ENCODE results near the gene C5orf52. TPM values are rescaled to one million over a fixed set of nuclear protein-coding genes. Genes with fewer than 3 reads are reported as not detected.

The C5orf52 gene
- total RNA-seq, 1 experiment from 2014 or later = not detected

DNA sequence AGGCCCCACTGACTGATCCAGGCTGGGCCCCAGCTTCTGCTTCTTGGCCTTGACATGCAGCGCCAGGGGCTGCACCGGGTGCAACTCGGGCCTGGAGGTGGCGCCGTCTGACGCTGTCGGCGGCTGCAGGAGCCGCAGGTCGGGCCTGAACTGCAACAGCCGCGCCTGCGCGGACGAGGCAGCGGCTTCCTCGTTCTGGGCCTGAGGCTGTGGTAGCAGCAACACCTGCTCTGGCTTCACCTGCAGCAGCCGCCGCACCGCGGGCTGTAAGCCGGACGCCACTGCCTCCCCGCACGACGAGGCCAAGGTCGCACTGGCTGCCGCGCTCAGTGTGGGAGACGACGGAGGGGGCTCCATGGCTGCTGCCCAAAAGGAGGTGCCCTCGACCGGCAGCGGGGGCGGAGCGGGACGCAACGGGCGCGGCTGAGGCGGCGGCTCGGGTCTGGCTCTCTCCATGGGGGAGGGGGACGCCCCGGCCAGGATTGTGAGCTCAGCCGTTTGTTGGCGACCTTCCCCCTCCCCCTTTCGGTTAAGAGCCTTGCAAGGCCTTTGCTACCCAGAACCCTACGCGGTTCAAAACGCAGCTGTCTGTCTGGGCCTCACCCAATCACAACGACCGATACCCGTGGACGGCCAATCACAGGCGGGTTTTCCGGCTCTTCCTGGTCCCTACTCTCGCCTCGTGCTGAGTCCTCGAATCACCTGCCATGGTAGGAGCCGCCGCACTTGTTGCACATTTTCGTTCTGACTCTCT, 19.5 kb upstream of the C5orf52 start (continued):
- TF ChIP-seq, protein P1, sequence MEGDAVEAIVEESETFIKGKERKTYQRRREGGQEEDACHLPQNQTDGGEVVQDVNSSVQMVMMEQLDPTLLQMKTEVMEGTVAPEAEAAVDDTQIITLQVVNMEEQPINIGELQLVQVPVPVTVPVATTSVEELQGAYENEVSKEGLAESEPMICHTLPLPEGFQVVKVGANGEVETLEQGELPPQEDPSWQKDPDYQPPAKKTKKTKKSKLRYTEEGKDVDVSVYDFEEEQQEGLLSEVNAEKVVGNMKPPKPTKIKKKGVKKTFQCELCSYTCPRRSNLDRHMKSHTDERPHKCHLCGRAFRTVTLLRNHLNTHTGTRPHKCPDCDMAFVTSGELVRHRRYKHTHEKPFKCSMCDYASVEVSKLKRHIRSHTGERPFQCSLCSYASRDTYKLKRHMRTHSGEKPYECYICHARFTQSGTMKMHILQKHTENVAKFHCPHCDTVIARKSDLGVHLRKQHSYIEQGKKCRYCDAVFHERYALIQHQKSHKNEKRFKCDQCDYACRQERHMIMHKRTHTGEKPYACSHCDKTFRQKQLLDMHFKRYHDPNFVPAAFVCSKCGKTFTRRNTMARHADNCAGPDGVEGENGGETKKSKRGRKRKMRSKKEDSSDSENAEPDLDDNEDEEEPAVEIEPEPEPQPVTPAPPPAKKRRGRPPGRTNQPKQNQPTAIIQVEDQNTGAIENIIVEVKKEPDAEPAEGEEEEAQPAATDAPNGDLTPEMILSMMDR (IDR thresholded peaks at IDR 0.05) = no peak
- TF ChIP-seq, protein P2, sequence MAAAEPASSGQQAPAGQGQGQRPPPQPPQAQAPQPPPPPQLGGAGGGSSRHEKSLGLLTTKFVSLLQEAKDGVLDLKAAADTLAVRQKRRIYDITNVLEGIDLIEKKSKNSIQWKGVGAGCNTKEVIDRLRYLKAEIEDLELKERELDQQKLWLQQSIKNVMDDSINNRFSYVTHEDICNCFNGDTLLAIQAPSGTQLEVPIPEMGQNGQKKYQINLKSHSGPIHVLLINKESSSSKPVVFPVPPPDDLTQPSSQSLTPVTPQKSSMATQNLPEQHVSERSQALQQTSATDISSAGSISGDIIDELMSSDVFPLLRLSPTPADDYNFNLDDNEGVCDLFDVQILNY (CRISPR knock-in tag; IDR thresholded peaks at IDR 0.05) = peak; percentile 92
- TF ChIP-seq IRF2 (CRISPR knock-in tag; IDR thresholded peaks at IDR 0.05; ENCODE audit: borderline replicate concordance, low read depth) = no peak
- TF ChIP-seq SMAD3 (CRISPR knock-in tag; IDR thresholded peaks at IDR 0.05; ENCODE audit: borderline replicate concordance) = peak; percentile 80
- TF ChIP-seq, protein P3, sequence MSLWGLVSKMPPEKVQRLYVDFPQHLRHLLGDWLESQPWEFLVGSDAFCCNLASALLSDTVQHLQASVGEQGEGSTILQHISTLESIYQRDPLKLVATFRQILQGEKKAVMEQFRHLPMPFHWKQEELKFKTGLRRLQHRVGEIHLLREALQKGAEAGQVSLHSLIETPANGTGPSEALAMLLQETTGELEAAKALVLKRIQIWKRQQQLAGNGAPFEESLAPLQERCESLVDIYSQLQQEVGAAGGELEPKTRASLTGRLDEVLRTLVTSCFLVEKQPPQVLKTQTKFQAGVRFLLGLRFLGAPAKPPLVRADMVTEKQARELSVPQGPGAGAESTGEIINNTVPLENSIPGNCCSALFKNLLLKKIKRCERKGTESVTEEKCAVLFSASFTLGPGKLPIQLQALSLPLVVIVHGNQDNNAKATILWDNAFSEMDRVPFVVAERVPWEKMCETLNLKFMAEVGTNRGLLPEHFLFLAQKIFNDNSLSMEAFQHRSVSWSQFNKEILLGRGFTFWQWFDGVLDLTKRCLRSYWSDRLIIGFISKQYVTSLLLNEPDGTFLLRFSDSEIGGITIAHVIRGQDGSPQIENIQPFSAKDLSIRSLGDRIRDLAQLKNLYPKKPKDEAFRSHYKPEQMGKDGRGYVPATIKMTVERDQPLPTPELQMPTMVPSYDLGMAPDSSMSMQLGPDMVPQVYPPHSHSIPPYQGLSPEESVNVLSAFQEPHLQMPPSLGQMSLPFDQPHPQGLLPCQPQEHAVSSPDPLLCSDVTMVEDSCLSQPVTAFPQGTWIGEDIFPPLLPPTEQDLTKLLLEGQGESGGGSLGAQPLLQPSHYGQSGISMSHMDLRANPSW (CRISPR knock-in tag; conservative IDR thresholded peaks at IDR 0.05; ENCODE audit: low read depth) = 0 out of 2 replicates have a peak, but pooled peaks have one; percentile 52
- no peak for TF ChIP-seq GABPB1 (CRISPR knock-in tag; IDR thresholded peaks at IDR 0.05)
- TF ChIP-seq, protein P4, sequence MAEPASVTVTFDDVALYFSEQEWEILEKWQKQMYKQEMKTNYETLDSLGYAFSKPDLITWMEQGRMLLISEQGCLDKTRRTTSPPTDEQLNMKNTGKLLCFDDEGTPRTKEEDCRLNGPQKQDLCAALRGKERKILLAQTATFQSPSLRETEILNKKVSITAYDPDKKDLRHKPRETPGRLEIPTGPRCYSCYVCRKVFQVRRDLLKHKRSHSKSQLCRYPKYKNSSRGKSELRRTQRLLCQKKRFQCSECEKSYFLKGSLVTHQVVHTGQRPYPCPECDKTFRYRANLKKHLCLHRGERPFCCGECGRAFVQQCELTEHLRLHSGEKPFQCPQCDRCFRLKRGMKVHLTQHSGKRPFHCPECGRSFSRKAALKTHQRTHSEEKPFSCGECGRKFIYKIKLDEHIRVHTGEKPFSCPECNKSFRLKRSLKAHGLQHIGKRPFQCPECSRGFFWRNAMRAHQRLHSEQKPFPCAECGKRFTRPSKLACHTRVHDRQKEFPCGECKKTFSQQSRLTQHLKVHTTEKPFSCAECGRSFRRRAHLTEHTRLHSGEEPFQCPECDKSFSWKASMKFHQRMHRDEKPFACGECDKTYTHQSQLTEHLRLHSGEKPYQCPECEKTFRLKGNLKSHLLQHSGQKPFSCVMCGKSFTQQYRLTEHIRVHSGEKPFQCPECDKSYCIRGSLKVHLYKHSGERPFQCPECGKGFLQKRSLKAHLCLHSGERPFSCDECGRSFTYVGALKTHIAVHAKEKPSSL (CRISPR knock-in tag; conservative IDR thresholded peaks at IDR 0.05) = no peak
- TF ChIP-seq, protein P5, sequence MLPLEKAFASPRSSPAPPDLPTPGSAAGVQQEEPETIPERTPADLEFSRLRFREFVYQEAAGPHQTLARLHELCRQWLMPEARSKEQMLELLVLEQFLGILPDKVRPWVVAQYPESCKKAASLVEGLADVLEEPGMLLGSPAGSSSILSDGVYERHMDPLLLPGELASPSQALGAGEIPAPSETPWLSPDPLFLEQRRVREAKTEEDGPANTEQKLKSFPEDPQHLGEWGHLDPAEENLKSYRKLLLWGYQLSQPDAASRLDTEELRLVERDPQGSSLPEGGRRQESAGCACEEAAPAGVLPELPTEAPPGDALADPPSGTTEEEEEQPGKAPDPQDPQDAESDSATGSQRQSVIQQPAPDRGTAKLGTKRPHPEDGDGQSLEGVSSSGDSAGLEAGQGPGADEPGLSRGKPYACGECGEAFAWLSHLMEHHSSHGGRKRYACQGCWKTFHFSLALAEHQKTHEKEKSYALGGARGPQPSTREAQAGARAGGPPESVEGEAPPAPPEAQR (CRISPR knock-in tag; IDR thresholded peaks at IDR 0.05) = no peak
- peak; percentile 73; the same call in 1 of the 2 replicates for TF ChIP-seq ZNF263 (CRISPR knock-in tag; IDR thresholded peaks at IDR 0.05; ENCODE audit: low read depth)
- peak; percentile 96 for TF ChIP-seq RELA (CRISPR knock-in tag; IDR thresholded peaks at IDR 0.05; ENCODE audit: borderline replicate concordance)
- peak; percentile 92; the same call in 1 of the 2 replicates for TF ChIP-seq TCF7 (CRISPR knock-in tag; IDR thresholded peaks at IDR 0.05; ENCODE audit: low read depth)
- TF ChIP-seq, protein P6, sequence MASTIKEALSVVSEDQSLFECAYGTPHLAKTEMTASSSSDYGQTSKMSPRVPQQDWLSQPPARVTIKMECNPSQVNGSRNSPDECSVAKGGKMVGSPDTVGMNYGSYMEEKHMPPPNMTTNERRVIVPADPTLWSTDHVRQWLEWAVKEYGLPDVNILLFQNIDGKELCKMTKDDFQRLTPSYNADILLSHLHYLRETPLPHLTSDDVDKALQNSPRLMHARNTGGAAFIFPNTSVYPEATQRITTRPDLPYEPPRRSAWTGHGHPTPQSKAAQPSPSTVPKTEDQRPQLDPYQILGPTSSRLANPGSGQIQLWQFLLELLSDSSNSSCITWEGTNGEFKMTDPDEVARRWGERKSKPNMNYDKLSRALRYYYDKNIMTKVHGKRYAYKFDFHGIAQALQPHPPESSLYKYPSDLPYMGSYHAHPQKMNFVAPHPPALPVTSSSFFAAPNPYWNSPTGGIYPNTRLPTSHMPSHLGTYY (CRISPR knock-in tag; IDR thresholded peaks at IDR 0.05) = no peak
- TF ChIP-seq ZNF416 (CRISPR knock-in tag; IDR thresholded peaks at IDR 0.05) = no peak
- peak; percentile 97 for TF ChIP-seq ZNF138 (CRISPR knock-in tag; conservative IDR thresholded peaks at IDR 0.05)
- peak; percentile 88; the same call in 1 of the 2 replicates for TF ChIP-seq SMAD4 (CRISPR knock-in tag; IDR thresholded peaks at IDR 0.05)
- TF ChIP-seq, protein P7, sequence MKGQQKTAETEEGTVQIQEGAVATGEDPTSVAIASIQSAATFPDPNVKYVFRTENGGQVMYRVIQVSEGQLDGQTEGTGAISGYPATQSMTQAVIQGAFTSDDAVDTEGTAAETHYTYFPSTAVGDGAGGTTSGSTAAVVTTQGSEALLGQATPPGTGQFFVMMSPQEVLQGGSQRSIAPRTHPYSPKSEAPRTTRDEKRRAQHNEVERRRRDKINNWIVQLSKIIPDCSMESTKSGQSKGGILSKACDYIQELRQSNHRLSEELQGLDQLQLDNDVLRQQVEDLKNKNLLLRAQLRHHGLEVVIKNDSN (CRISPR knock-in tag; IDR thresholded peaks at IDR 0.05) = peak; percentile 76
- TF ChIP-seq, protein P8, sequence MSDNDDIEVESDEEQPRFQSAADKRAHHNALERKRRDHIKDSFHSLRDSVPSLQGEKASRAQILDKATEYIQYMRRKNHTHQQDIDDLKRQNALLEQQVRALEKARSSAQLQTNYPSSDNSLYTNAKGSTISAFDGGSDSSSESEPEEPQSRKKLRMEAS (CRISPR knock-in tag; IDR thresholded peaks at IDR 0.05) = peak; percentile 99
- TF ChIP-seq, protein P9, sequence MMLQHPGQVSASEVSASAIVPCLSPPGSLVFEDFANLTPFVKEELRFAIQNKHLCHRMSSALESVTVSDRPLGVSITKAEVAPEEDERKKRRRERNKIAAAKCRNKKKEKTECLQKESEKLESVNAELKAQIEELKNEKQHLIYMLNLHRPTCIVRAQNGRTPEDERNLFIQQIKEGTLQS (CRISPR knock-in tag; conservative IDR thresholded peaks at IDR 0.05) = peak; percentile 66; the same call in 1 of the 2 replicates
- TF ChIP-seq, protein P10, sequence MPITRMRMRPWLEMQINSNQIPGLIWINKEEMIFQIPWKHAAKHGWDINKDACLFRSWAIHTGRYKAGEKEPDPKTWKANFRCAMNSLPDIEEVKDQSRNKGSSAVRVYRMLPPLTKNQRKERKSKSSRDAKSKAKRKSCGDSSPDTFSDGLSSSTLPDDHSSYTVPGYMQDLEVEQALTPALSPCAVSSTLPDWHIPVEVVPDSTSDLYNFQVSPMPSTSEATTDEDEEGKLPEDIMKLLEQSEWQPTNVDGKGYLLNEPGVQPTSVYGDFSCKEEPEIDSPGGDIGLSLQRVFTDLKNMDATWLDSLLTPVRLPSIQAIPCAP (CRISPR knock-in tag; IDR thresholded peaks at IDR 0.05) = peak; percentile 97
- TF ChIP-seq, protein P11, sequence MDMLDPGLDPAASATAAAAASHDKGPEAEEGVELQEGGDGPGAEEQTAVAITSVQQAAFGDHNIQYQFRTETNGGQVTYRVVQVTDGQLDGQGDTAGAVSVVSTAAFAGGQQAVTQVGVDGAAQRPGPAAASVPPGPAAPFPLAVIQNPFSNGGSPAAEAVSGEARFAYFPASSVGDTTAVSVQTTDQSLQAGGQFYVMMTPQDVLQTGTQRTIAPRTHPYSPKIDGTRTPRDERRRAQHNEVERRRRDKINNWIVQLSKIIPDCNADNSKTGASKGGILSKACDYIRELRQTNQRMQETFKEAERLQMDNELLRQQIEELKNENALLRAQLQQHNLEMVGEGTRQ (CRISPR knock-in tag; IDR thresholded peaks at IDR 0.05) = peak; percentile 36; the same call in 1 of the 2 replicates
- no peak for TF ChIP-seq GTF2I (CRISPR knock-in tag; conservative IDR thresholded peaks at IDR 0.05)
- TF ChIP-seq, protein P12, sequence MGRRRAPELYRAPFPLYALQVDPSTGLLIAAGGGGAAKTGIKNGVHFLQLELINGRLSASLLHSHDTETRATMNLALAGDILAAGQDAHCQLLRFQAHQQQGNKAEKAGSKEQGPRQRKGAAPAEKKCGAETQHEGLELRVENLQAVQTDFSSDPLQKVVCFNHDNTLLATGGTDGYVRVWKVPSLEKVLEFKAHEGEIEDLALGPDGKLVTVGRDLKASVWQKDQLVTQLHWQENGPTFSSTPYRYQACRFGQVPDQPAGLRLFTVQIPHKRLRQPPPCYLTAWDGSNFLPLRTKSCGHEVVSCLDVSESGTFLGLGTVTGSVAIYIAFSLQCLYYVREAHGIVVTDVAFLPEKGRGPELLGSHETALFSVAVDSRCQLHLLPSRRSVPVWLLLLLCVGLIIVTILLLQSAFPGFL (CRISPR knock-in tag; IDR thresholded peaks at IDR 0.05; ENCODE audit: borderline replicate concordance) = peak; percentile 77; the same call in 1 of the 2 replicates

Measured in WTC11 (cell line).